HCT116 (cell line): ENCODE data around the gene PLD6. TPM values are rescaled to one million over a fixed set of nuclear protein-coding genes. Genes with fewer than 3 reads are reported as not detected.

Experiments used
- ATAC-seq: fragments of 200-7000 bp; cut with Tn5 transposase; 2 replicates; pipeline ENCODE4 v1.9.1; 2020; ENCODE audit warnings: mild to moderate bottlenecking, moderate library complexity
- BruUV-seq: library from RNA; stranded (reverse); fragments of 400-500 nt; replicated peaks from 2 replicates; lab custom pipeline; 2021; lab: Mats Ljungman, UMichigan
- CTCF ChIA-PET: fragments of 300-600 bp; sonication (Branson Sonifier 250); formaldehyde crosslinking; loops from one replicate; lab custom pipeline; 2021; ENCODE audit warnings: antibody characterized with exemption; lab: Charles Lee
- POLR2A ChIA-PET: fragments of 300-600, 350-600 bp; sonication (Branson Sonifier 250); formaldehyde crosslinking; loops from one replicate; lab custom pipeline; 2021; ENCODE audit warnings: antibody characterized with exemption; lab: Charles Lee
- RAD21 ChIA-PET, 2 experiments: fragments of 300-600 bp; sonication (Branson Sonifier 250); formaldehyde crosslinking; loops; one replicate each; lab custom pipeline; 2023; ENCODE audit warnings: low total read pairs in 2 of 2; ENCODE audit not compliant: uncharacterized antibody in 2 of 2, unreplicated experiment in 2 of 2, low non-redundant PET in 1 of 2; lab: Charles Lee
- DNase-seq: peaks from one replicate; pipeline ENCODE4 v3.0.0-alpha.2; 2010; ENCODE audit warnings: low read depth, low spot score
- H2AFZ ChIP-seq: fragments of 200-600 bp; shearing (Covaris generic), sonication (generic); 2 replicates; pipeline ENCODE4 v1.6.1; 2017; ENCODE audit warnings: low read depth, mixed run types, mixed read lengths, antibody characterized with exemption, low read length; ENCODE audit not compliant: poor library complexity, severe bottlenecking
- H3K27ac ChIP-seq: 2 replicates; pipeline ENCODE4 v1.5.1; 2012; ENCODE audit warnings: low read depth, low read length
- H3K27me3 ChIP-seq: fragments of 200-600 bp; sonication (generic); 2 replicates; pipeline ENCODE4 v1.6.1; 2016; ENCODE audit warnings: mixed run types, low read length, mixed read lengths; ENCODE audit not compliant: insufficient read depth
- H3K36me3 ChIP-seq, 2 experiments: fragments of 200-500 bp in 1 of 2; fragments of 200-600 bp in 1 of 2; sonication (Bioruptor generic) in 1 of 2; sonication (generic) in 1 of 2; 2 replicates each; pipeline versions ENCODE4 v1.5.1 to v1.6.1; 2014 to 2016; ENCODE audit warnings: low read length in 2 of 2, inconsistent platforms in 1 of 2, mixed read lengths in 1 of 2, mixed run types in 1 of 2; ENCODE audit not compliant: insufficient read depth in 2 of 2, control insufficient read depth in 1 of 2
- H3K4me1 ChIP-seq, 2 experiments: fragments of 200-600 bp in 1 of 2; sonication (generic) in 1 of 2; 2 replicates each; pipeline versions ENCODE4 v1.5.1 to v1.6.1; 2012 to 2017; ENCODE audit warnings: low read length in 2 of 2, inconsistent platforms in 1 of 2, mild to moderate bottlenecking in 1 of 2, mixed read lengths in 1 of 2, mixed run types in 1 of 2, moderate library complexity in 1 of 2; ENCODE audit not compliant: insufficient read depth in 2 of 2, control insufficient read depth in 1 of 2
- H3K4me2 ChIP-seq: fragments of 200-600 bp; sonication (generic); 2 replicates; pipeline ENCODE4 v1.6.1; 2017; ENCODE audit warnings: mixed run types, low read length, mixed read lengths
- H3K4me3 ChIP-seq, 2 experiments: fragments of 200-600 bp in 1 of 2; sonication (generic) in 1 of 2; replicated peaks in 1 of 2; 2 replicates each; pipeline ENCODE4 v1.5.1; 2011 to 2016; ENCODE audit warnings: low read length in 2 of 2, control low read depth in 1 of 2, low read depth in 1 of 2, mild to moderate bottlenecking in 1 of 2, mixed read lengths in 1 of 2, mixed run types in 1 of 2
- H3K79me2 ChIP-seq: fragments of 200-600 bp; sonication (generic); 2 replicates; pipeline ENCODE4 v1.6.1; 2017; ENCODE audit warnings: mild to moderate bottlenecking, mixed run types, low read length, moderate library complexity, mixed read lengths; ENCODE audit not compliant: insufficient read depth
- H3K9ac ChIP-seq: fragments of 200-600 bp; sonication (generic); 2 replicates; pipeline ENCODE4 v1.6.1; 2016; ENCODE audit warnings: low read length, mixed read lengths
- H3K9me2 ChIP-seq: fragments of 200-600 bp; sonication (generic), shearing (Covaris generic); 2 replicates; pipeline ENCODE4 v1.6.1; 2017; ENCODE audit warnings: mixed run types, mild to moderate bottlenecking, moderate library complexity; ENCODE audit not compliant: insufficient read depth
- H3K9me3 ChIP-seq, 2 experiments: fragments of 200-500 bp in 1 of 2; fragments of 200-600 bp in 1 of 2; sonication (Bioruptor generic) in 1 of 2; sonication (generic) in 1 of 2; 2 replicates each; pipeline ENCODE4 v1.6.1; 2014 to 2017; ENCODE audit warnings: low read length in 2 of 2, mixed read lengths in 2 of 2, inconsistent platforms in 1 of 2, low read depth in 1 of 2, mild to moderate bottlenecking in 1 of 2, mixed run types in 1 of 2, moderate library complexity in 1 of 2; ENCODE audit not compliant: control insufficient read depth in 1 of 2, insufficient read depth in 1 of 2
- H4K20me1 ChIP-seq: fragments of 200-600 bp; sonication (generic), shearing (Covaris generic); 2 replicates; pipeline ENCODE4 v1.6.1; 2017; ENCODE audit warnings: mixed run types, mild to moderate bottlenecking, moderate library complexity; ENCODE audit not compliant: insufficient read depth
- CBX3 ChIP-seq: IDR thresholded peaks from 2 replicates; pipeline ENCODE4 v1.6.1; 2012; ENCODE audit warnings: low read depth
- CEBPB ChIP-seq: IDR thresholded peaks from 2 replicates; pipeline ENCODE4 v1.6.1; 2012; ENCODE audit warnings: low read depth
- CTCF ChIP-seq, 3 experiments: fragments of 200-600 bp in 1 of 3; sonication (generic) in 1 of 3; IDR thresholded peaks in 2 of 3; conservative IDR thresholded peaks in 1 of 3; 2 replicates each; pipeline ENCODE4 v1.5.1; 2012 to 2017; ENCODE audit warnings: low read depth in 2 of 3, low read length in 2 of 3, antibody characterized with exemption in 1 of 3, borderline replicate concordance in 1 of 3, control low read depth in 1 of 3, mild to moderate bottlenecking in 1 of 3, mixed read lengths in 1 of 3, mixed run types in 1 of 3, moderate library complexity in 1 of 3; ENCODE audit not compliant: insufficient read depth in 1 of 3
- EGR1 ChIP-seq: IDR thresholded peaks from 2 replicates; pipeline ENCODE4 v1.6.1; 2012; ENCODE audit warnings: low read depth
- ELF1 ChIP-seq: IDR thresholded peaks from 2 replicates; pipeline ENCODE4 v1.6.1; 2012; ENCODE audit warnings: low read depth, borderline replicate concordance
- EZH2 ChIP-seq: fragments of 200-600 bp; sonication (generic); IDR thresholded peaks from 2 replicates; pipeline ENCODE4 v1.6.1; 2017; ENCODE audit warnings: antibody characterized with exemption, mixed run types
- EZH2phosphoT487 ChIP-seq: fragments of 200-600 bp; IDR thresholded peaks from 2 replicates; pipeline ENCODE4 v1.6.1; 2018; ENCODE audit warnings: antibody characterized with exemption, borderline replicate concordance
- FOSL1 ChIP-seq: IDR thresholded peaks from 2 replicates; pipeline ENCODE4 v1.6.1; 2012; ENCODE audit warnings: low read depth
- MAX ChIP-seq: IDR thresholded peaks from 2 replicates; pipeline ENCODE4 v1.6.1; 2012
- RAD21 ChIP-seq: IDR thresholded peaks from 2 replicates; pipeline ENCODE4 v1.6.1; 2012; ENCODE audit warnings: low read depth, mild to moderate bottlenecking
- SIN3A ChIP-seq: IDR thresholded peaks from 2 replicates; pipeline ENCODE4 v1.6.1; 2012; ENCODE audit warnings: low read depth
- SP1 ChIP-seq: IDR thresholded peaks from 2 replicates; pipeline ENCODE4 v1.6.1; 2012; ENCODE audit warnings: low read depth
- TCF7L2 ChIP-seq: IDR thresholded peaks from 2 replicates; pipeline ENCODE4 v1.7.0; 2011; ENCODE audit warnings: borderline replicate concordance, inconsistent platforms; ENCODE audit not compliant: insufficient read depth, insufficient read length; ENCODE audit errors: extremely low read depth
- ZFX ChIP-seq: fragments of 450-650 bp; IDR thresholded peaks from 2 replicates; pipeline ENCODE4 v1.6.1; 2017
- ZNF274 ChIP-seq: fragments of 200-500 bp; sonication (Bioruptor generic); IDR thresholded peaks from 2 replicates; pipeline ENCODE4 v1.6.1; 2014; ENCODE audit warnings: mild to moderate bottlenecking, low read depth, low read length, inconsistent platforms
- intact Hi-C: fragments of 100-400 bp; cut with micrococcal nuclease; formaldehyde crosslinking; loops from 2 replicates; pipeline ENCODE4 v1.10.0; 2022
- total RNA-seq: library from RNA; stranded (reverse); gene quantifications from one replicate; pipeline ENCODE4 v1.2.1, GENCODE V29; 2021; ENCODE audit not compliant: unreplicated experiment
- TF ChIP-seq, protein P1 (sequence below): IDR thresholded peaks from 2 replicates; pipeline ENCODE4 v1.6.1; 2012

The PLD6 gene
- total RNA-seq, 1 experiment from 2014 or later: 15.6 TPM

- no TSS peak for BruUV-seq
- Histone ChIP-seq H3K9me2 (no peaks in the 10 kb centered on the region), H3K79me2 (peaks cover 8% of the 10 kb centered on the region; the same call in 1 of the 2 replicates), H3K36me3 (peaks cover 17 to 29% of the 10 kb centered on the region in 2 experiments), H3K9me3 (no peaks in the 10 kb centered on the region), H4K20me1 (no peaks in the 10 kb centered on the region), H3K4me2 (no peak overlapping the region), H3K4me3 (no peak overlapping the region), H3K9ac (no peak overlapping the region), H3K27me3 (no peaks in the 10 kb centered on the region), H3K4me1 (no peaks in the 10 kb centered on the region), H2AFZ (no peak overlapping the region), H3K27ac (no peak overlapping the region)
- no peak for DNase-seq
- TF ChIP-seq TCF7L2 (no peak), RAD21 (no peak), EZH2phosphoT487 (no peak)
- TF ChIP-seq, protein P1, sequence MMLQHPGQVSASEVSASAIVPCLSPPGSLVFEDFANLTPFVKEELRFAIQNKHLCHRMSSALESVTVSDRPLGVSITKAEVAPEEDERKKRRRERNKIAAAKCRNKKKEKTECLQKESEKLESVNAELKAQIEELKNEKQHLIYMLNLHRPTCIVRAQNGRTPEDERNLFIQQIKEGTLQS: no peak
- ATAC-seq: no peak
- RAD21 ChIA-PET: no interaction called here
- POLR2A ChIA-PET: no interaction called here
- CTCF ChIA-PET: no interaction called here
- intact Hi-C loops: no loop called here
Observed at GRCh38 chr17:17229416-17230384, 23.6 kb upstream of the PLD6 start.

DNA sequence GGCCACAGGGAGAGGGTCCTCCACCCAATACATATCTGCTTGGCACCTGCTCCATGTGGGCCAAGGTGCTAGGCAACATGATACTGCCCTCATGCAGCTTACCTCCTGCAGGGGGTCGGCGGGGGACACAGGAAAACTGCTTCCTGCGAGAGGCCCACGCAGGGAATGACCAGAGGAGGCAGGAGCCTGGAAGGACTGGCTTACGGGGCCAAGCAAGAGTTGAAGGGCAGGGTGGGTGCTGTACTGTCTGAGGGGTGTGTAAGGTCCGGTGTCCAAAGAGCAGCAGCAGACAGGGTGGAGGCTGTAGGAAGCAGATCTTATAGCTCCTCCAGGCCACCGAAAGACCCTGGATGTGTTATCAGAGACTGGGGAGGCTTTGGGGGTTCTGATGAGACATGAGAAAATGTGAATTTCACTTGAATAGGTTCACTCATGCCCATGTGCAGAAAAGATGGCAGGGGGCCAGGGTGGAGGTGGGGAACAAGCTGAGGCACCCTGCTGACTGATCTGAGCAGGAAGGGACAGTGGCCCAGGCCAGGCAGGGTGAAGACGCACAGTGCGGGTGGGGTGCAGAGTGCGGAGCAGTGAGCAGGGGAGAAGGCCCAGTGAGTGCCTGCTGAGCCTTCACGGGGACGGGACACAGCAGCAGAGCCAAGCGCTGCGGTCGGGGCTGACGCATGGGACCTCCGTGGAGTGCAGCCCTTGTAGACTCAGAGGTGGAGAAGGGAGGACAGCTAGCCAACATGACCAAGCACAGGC is 22.6 kb upstream of the PLD6 start:
- ATAC-seq: no peak
- no peak for TF ChIP-seq TCF7L2
- no peak for TF ChIP-seq MAX
- no peak for TF ChIP-seq EZH2
- no peak for TF ChIP-seq EZH2phosphoT487
- no peak for TF ChIP-seq ELF1
- no peak for TF ChIP-seq CTCF (IDR thresholded peaks at IDR 0.05 in 2 of 3, conservative IDR thresholded peaks at IDR 0.05 in 1 of 3; ENCODE audit: borderline replicate concordance in 1 of 3, insufficient read depth in 1 of 3, low read depth in 2 of 3, low read length in 2 of 3)
- TF ChIP-seq FOSL1: no peak
- no peak for TF ChIP-seq CEBPB
- TF ChIP-seq SIN3A: no peak
- TF ChIP-seq RAD21: no peak
- TF ChIP-seq CBX3: no peak
- TF ChIP-seq EGR1: no peak
- no peak for TF ChIP-seq ZFX
- no peak for TF ChIP-seq SP1
- no peak for TF ChIP-seq ZNF274

More for the DNA sequence above, 22.6 kb upstream of the PLD6 start:
- no peak overlapping the region for H3K9ac ChIP-seq
- no peak for DNase-seq
- intact Hi-C loops: no loop called here
- no peaks in the 10 kb centered on the region for H3K9me2 ChIP-seq
- no peak overlapping the region for H2AFZ ChIP-seq
- no peak overlapping the region for H3K27ac ChIP-seq
- ChIA-PET CTCF (no interaction called here), RAD21 (no interaction called here), POLR2A (no interaction called here)
- no peaks in the 10 kb centered on the region for H3K4me1 ChIP-seq
- no peaks in the 10 kb centered on the region for H3K27me3 ChIP-seq
- no peaks in the 10 kb centered on the region; the same call in 1 of the 2 replicates for H3K79me2 ChIP-seq
- H3K36me3 ChIP-seq: peaks cover 18 to 32% of the 10 kb centered on the region in 2 experiments
- H3K9me3 ChIP-seq: no peaks in the 10 kb centered on the region
- no peak overlapping the region for H3K4me3 ChIP-seq
- BruUV-seq: no TSS peak
- H3K4me2 ChIP-seq: no peak overlapping the region
- no peaks in the 10 kb centered on the region for H4K20me1 ChIP-seq
